Stimulated activated CD4-positive, alpha-beta T cell treated with anti-CD3 and anti-CD28 coated beads, Interleukin-4, amount 100 ng/mL, for 1 hour (primary cell): ENCODE data around the gene FAM83G.
A peak's percentile ranks its signal among the peaks of the same experiment; 100 is the strongest.
"Not testable (repeated sequence)": the region's sequence is repeated elsewhere in the genome, so short reads cannot be mapped to it uniquely, and the experiment has no call there.

ENCODE experiments used
- DNase-seq: peaks from one replicate; pipeline ENCODE4 v3.0.0-alpha.2; 2020

The FAM83G gene

GRCh38 chr17:19004421-19005136 lies at the start of gene FAM83G:
Gene FAM83G, minus strand, starts transcription at chr17:19004764. Its CDS starts 723 bp downstream, at chr17:19004041.
- DNase-seq = peak; percentile 95

- DNase-seq = not testable (repeated sequence)
These were observed 44.3 kb upstream of the FAM83G start for GRCh38 chr17:19048826-19049225.

- DNase-seq = not testable (repeated sequence)
These were observed 42.9 kb upstream of the FAM83G start for GRCh38 chr17:19047510-19047909.

GRCh38 chr17:19046782-19047375 lies 42.3 kb upstream of the FAM83G start, which contains the start of gene GRAP:
Gene GRAP, minus strand, starts transcription at chr17:19046957. Its CDS starts 31 bp downstream, at chr17:19046926.
- not testable (repeated sequence) for DNase-seq

GRCh38 chr17:19044643-19045042 lies 40.1 kb upstream of the FAM83G start:
- not testable (repeated sequence) for DNase-seq

- not testable (repeated sequence) for DNase-seq
These were observed 38.5 kb upstream of the FAM83G start for GRCh38 chr17:19043032-19043431.

- not testable (repeated sequence) for DNase-seq
These were observed 37.8 kb upstream of the FAM83G start for GRCh38 chr17:19042369-19042768.

GRCh38 chr17:19041871-19042270 lies 37.3 kb upstream of the FAM83G start:
- not testable (repeated sequence) for DNase-seq

- not testable (repeated sequence) for DNase-seq
These were observed 35.8 kb upstream of the FAM83G start for GRCh38 chr17:19040350-19040749.

- not testable (repeated sequence) for DNase-seq
These were observed 34.2 kb upstream of the FAM83G start for GRCh38 chr17:19038730-19039129.

GRCh38 chr17:19038007-19038406 lies 33.4 kb upstream of the FAM83G start:
- not testable (repeated sequence) for DNase-seq

- not testable (repeated sequence) for DNase-seq
These were observed 33.0 kb upstream of the FAM83G start for GRCh38 chr17:19037547-19037946.

GRCh38 chr17:19036186-19036585 lies 31.6 kb upstream of the FAM83G start:
- not testable (repeated sequence) for DNase-seq

GRCh38 chr17:19032377-19032988 lies 27.9 kb upstream of the FAM83G start:
- not testable (repeated sequence) for DNase-seq

GRCh38 chr17:19031729-19032128 lies 27.2 kb upstream of the FAM83G start:
- peak; percentile 55 for DNase-seq

GRCh38 chr17:19030771-19031449 lies 26.3 kb upstream of the FAM83G start:
- DNase-seq = not testable (repeated sequence)

GRCh38 chr17:19029740-19030139 lies 25.2 kb upstream of the FAM83G start:
- not testable (repeated sequence) for DNase-seq

GRCh38 chr17:19028671-19029070 lies 24.1 kb upstream of the FAM83G start:
- DNase-seq = not testable (repeated sequence)

- DNase-seq = no peak
These were observed 19.8 kb upstream of the FAM83G start for GRCh38 chr17:19024101-19025078.

- DNase-seq = no peak
These were observed 18.8 kb upstream of the FAM83G start for GRCh38 chr17:19023209-19023999.

- DNase-seq = no peak
These were observed 18.2 kb upstream of the FAM83G start for GRCh38 chr17:19022747-19023146.
